Activated B cell treated with CpG ODN at 0.5 μM for 24 hours (primary cell): ENCODE data around the gene SCOC. TPM values are rescaled to one million over a fixed set of nuclear protein-coding genes. Genes with fewer than 3 reads are reported as not detected.

ENCODE experiments used
- ATAC-seq: fragments of 200-7000 bp; cut with Tn5 transposase; one replicate; pipeline ENCODE4 v1.10.0; 2021; ENCODE audit warnings: low read depth, mild to moderate bottlenecking, moderate library complexity
- CTCF ChIA-PET: fragments of 350-600 bp; sonication (Branson Sonifier 250); formaldehyde crosslinking; loops from one replicate; lab custom pipeline; 2021; ENCODE audit warnings: antibody characterized with exemption; lab: Charles Lee
- POLR2A ChIA-PET: fragments of 350-600 bp; sonication (Branson Sonifier 250); formaldehyde crosslinking; loops from one replicate; lab custom pipeline; 2021; ENCODE audit warnings: antibody characterized with exemption; lab: Charles Lee
- DNase-seq: peaks from one replicate; pipeline ENCODE4 v3.0.0; 2022
- H3K27ac Mint-ChIP-seq: one replicate; pipeline ENCODE4 v1.8.0; 2020; ENCODE audit warnings: mixed read lengths
- H3K27me3 Mint-ChIP-seq: one replicate; pipeline ENCODE4 v1.8.0; 2021; ENCODE audit warnings: mixed read lengths
- H3K36me3 Mint-ChIP-seq: one replicate; pipeline ENCODE4 v1.8.0; 2021; ENCODE audit warnings: low read depth, mixed read lengths
- H3K4me1 Mint-ChIP-seq: one replicate; pipeline ENCODE4 v1.8.0; 2021; ENCODE audit warnings: mixed read lengths
- H3K4me3 Mint-ChIP-seq: one replicate; pipeline ENCODE4 v1.8.0; 2020; ENCODE audit warnings: mild to moderate bottlenecking, mixed read lengths
- H3K9me3 Mint-ChIP-seq: one replicate; pipeline ENCODE4 v1.8.0; 2020; ENCODE audit warnings: mixed read lengths
- CTCF ChIP-seq: fragments of 200-600 bp; IDR thresholded peaks from one replicate; pipeline ENCODE4 v1.8.0; 2022; ENCODE audit warnings: antibody characterized with exemption, mild to moderate bottlenecking
- intact Hi-C: fragments of 100-400 bp; cut with micrococcal nuclease; formaldehyde crosslinking; loops from one replicate; pipeline ENCODE4 v1.15.1; 2024
- total RNA-seq: library from RNA; stranded (reverse); gene quantifications from 2 replicates; pipeline ENCODE4 v1.2.3, GENCODE V29; 2022

Gene SCOC
- total RNA-seq, 1 donor from 2014 or later = 18.0 TPM

DNA sequence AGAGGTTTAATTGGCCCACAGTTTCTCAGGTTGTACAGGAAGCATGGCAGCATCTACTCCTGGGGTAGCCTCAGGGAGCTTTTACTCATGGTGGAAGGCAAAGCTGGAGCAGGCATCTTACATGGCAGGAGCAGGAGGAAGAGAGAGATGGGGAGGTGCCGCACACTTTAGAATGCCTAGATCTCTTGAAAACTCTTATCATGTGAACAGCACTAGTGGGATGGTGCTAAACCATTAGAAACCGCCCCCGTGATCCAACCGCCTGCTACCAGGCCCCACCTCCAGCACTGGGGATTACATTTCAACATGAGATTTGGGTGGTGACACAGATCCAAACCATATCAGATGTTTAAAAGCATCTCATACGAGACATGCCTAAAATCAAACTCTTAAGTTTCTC, 41.6 kb upstream of the SCOC start:
- ChIA-PET CTCF (interaction anchor here (0.8 kb wide), 1 partner anchor 278 kb away, joined by 3 read pairs; no protein-coding TSS in a partner anchor), POLR2A (no interaction called here)
- TF ChIP-seq CTCF = no peak
- Mint-ChIP-seq H3K27ac (no peak overlapping the region), H3K27me3 (peaks cover 4% of the 10 kb centered on the region), H3K4me1 (peaks cover 13% of the 10 kb centered on the region), H3K4me3 (no peak overlapping the region), H3K9me3 (no peaks in the 10 kb centered on the region), H3K36me3 (no peaks in the 10 kb centered on the region)
- ATAC-seq (no peak), DNase-seq (no peak)
- intact Hi-C loops = no loop called here

DNA sequence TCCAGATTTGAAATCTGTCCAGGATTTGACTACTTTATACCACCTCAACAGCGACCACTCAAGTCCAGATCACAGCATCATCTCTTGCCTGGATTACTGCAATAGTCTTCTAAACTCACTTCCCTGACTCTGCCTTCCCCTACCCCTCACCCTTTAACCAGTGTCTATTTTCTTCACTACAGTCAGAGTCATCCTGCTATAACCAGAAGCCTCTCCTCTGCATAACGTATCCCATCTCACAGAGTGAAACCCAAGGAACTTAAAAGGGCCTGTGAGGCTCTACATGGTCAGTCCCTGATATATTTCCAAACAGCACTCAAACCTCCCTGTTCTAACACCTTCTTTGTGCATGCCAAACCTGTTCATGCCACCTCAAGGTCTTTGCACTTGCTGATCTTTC, 40.7 kb upstream of the SCOC start:
- Mint-ChIP-seq H3K4me3 (no peak overlapping the region), H3K4me1 (peaks cover 13% of the 10 kb centered on the region), H3K27ac (no peak overlapping the region), H3K36me3 (no peaks in the 10 kb centered on the region), H3K27me3 (peaks cover 7% of the 10 kb centered on the region), H3K9me3 (peaks cover 2% of the 10 kb centered on the region)
- POLR2A ChIA-PET = no interaction called here
- intact Hi-C loops = no loop called here
- DNase-seq = no peak
- ATAC-seq = no peak
- TF ChIP-seq CTCF = no peak
- CTCF ChIA-PET = no interaction called here

DNA sequence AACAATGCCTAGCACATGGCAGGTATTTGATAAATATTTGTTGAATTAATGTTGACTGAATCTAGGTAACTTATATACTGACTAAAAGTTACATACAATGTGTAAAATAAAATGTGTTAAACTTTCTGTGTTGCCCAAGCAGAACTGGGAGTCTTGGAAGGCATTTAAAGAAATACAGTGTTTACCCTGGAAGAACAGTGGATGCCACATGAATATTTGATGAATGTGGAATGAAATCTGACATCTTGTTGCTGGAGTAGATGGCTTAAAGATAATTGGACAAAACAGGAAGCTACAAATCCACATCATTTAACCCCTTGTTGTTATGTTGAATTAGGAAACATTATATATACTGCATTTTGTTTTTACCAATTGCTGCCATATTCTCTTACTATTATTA, 39.9 kb upstream of the SCOC start:
- POLR2A ChIA-PET = no interaction called here
- no peak for DNase-seq

DNA sequence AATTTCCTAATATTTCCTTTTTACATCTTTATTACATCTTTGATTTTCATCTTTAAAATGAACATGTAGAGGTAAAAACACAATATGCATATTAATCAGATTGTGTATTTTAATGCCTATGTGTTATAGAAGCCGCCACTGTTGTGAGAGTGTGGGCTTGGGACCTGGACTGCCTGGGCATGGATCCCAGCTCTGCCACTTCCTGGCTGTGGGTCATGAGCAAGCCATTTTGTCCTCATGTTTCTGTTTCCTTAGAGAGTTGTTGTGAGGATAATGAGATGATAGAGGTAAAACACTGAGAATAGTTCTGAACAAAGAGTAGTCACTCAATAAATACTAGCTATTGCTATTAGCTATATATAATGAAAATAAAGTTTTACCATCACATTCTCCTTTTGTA, 38.4 kb upstream of the SCOC start:
- peaks cover 3% of the 10 kb centered on the region for H3K27me3 Mint-ChIP-seq
- DNase-seq (no peak), ATAC-seq (no peak)
- H3K36me3 Mint-ChIP-seq = no peaks in the 10 kb centered on the region
- no peak overlapping the region for H3K27ac Mint-ChIP-seq
- peaks cover 13% of the 10 kb centered on the region for H3K4me1 Mint-ChIP-seq
- H3K9me3 Mint-ChIP-seq = peaks cover 2% of the 10 kb centered on the region
- intact Hi-C loops = no loop called here
- ChIA-PET POLR2A (no interaction called here), CTCF (no interaction called here)
- no peak for TF ChIP-seq CTCF
- H3K4me3 Mint-ChIP-seq = no peak overlapping the region

More for the DNA sequence above, 39.9 kb upstream of the SCOC start:
- Mint-ChIP-seq H3K4me3 (no peak overlapping the region), H3K36me3 (no peaks in the 10 kb centered on the region), H3K4me1 (peaks cover 13% of the 10 kb centered on the region), H3K27ac (no peak overlapping the region), H3K9me3 (peaks cover 2% of the 10 kb centered on the region), H3K27me3 (peaks cover 6% of the 10 kb centered on the region)
- intact Hi-C loops = no loop called here
- CTCF ChIA-PET = no interaction called here
- no peak for TF ChIP-seq CTCF
- no peak for ATAC-seq

DNA sequence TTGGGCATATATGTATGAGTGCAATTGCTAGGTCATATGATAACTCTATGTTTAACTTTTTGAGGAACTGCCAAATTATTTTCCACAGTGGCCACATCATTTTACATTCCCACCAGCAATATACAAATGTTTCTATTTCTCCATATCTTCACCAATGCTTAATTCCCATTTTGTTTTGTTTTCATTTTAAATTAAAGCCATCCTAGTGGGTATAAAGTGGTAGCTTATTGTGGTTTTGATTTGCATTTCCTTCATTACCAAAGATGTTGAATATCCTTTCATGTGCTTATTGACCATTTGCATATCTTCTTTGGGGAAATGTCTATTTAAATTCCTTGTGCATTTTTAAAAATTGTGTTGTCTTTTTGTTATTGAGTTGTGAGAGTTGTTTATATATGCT, 36.7 kb upstream of the SCOC start:
- no peak for TF ChIP-seq CTCF
- ATAC-seq = no peak
- ChIA-PET CTCF (no interaction called here), POLR2A (no interaction called here)
- H3K27me3 Mint-ChIP-seq = peaks cover 3% of the 10 kb centered on the region
- no peak overlapping the region for H3K4me3 Mint-ChIP-seq
- DNase-seq = no peak
- peaks cover 2% of the 10 kb centered on the region for H3K9me3 Mint-ChIP-seq
- intact Hi-C loops = no loop called here
- H3K27ac Mint-ChIP-seq = no peak overlapping the region
- H3K4me1 Mint-ChIP-seq = peaks cover under 1% of the 10 kb centered on the region
- no peaks in the 10 kb centered on the region for H3K36me3 Mint-ChIP-seq
